ENCODE results near the gene CCDC27.

- TF ChIP-seq EP300 (IDR thresholded peaks at IDR 0.05; ENCODE audit: low read depth) (no peak), CTCF (IDR thresholded peaks at IDR 0.05) (no peak)
These were observed 28.7 kb downstream of the CCDC27 start for GRCh38 chr1:3780901-3781300.

Measured in transverse colon (tissue), 3 donors.